GM12878 (cell line): Measurements from ENCODE around the gene ZBTB7B. TPM values are rescaled to one million over a fixed set of nuclear protein-coding genes. Genes with fewer than 3 reads are reported as not detected.

Source experiments
- ATAC-seq: fragments of 200-7000 bp; cut with Tn5 transposase; 3 replicates; pipeline ENCODE4 v1.9.1; 2020; ENCODE audit warnings: mild to moderate bottlenecking, moderate library complexity
- BruUV-seq: library from RNA; stranded (reverse); fragments of 400-500 nt; replicated peaks from 2 replicates; lab custom pipeline; 2021; lab: Mats Ljungman, UMichigan
- CTCF ChIA-PET: fragments of 300-600 bp; sonication (Branson Sonifier 250); formaldehyde crosslinking; extraction: SDS; loops from one replicate; lab custom pipeline; 2021; ENCODE audit warnings: inconsistent platforms; lab: Yijun Ruan, JAX
- POLR2A ChIA-PET: fragments of 350-600 bp; formaldehyde crosslinking; extraction: SDS; loops from one replicate; lab custom pipeline; 2021; ENCODE audit warnings: inconsistent platforms; lab: Charles Lee
- RAD21 ChIA-PET: fragments of 300-600 bp; sonication (Branson Sonifier 250); formaldehyde crosslinking; loops from one replicate; lab custom pipeline; 2023; ENCODE audit warnings: antibody characterized with exemption; ENCODE audit not compliant: unreplicated experiment; lab: Charles Lee
- SMC1A ChIA-PET: fragments of 300-600 bp; sonication (Branson Sonifier 250); formaldehyde crosslinking; loops from one replicate; lab custom pipeline; 2023; ENCODE audit not compliant: unreplicated experiment, uncharacterized antibody; lab: Charles Lee
- DNase-seq: peaks from one replicate; pipeline ENCODE4 v3.0.0-alpha.2; 2011; ENCODE audit warnings: low read depth, low spot score
- FAIRE-seq: peaks from 3 replicates; lab custom pipeline; 2011; peaks lifted over from hg19 to GRCh38; lab: Jason Lieb, UNC
- H2AFZ ChIP-seq: 2 replicates; pipeline ENCODE4 v1.6.0; 2011; ENCODE audit warnings: low read depth, low read length, control low read depth; ENCODE audit not compliant: control insufficient read depth
- H3K27ac ChIP-seq: 2 replicates; pipeline ENCODE4 v1.5.1; 2011; ENCODE audit warnings: control low read depth; ENCODE audit not compliant: control insufficient read depth, insufficient read depth
- H3K27me3 ChIP-seq, 2 experiments: replicated peaks in 1 of 2; 2 replicates each; pipeline versions ENCODE4 v1.6.0 to v1.6.1; 2011; ENCODE audit warnings: low read length in 1 of 2; ENCODE audit not compliant: control insufficient read depth in 2 of 2, insufficient read depth in 2 of 2
- H3K36me3 ChIP-seq, 2 experiments: 2 replicates each; pipeline ENCODE4 v1.5.1; 2011; ENCODE audit warnings: low read length in 1 of 2; ENCODE audit not compliant: control insufficient read depth in 2 of 2, insufficient read depth in 2 of 2
- H3K4me1 ChIP-seq: 2 replicates; pipeline ENCODE4 v1.6.1; 2011; ENCODE audit warnings: mild to moderate bottlenecking, low read length, moderate library complexity, mixed read lengths; ENCODE audit not compliant: control insufficient read depth, insufficient read depth
- H3K4me2 ChIP-seq: 2 replicates; pipeline ENCODE4 v1.6.0; 2011; ENCODE audit warnings: control low read depth; ENCODE audit not compliant: control insufficient read depth, insufficient read depth
- H3K4me3 ChIP-seq: fragments of 200-600 bp; sonication (generic); 2 replicates; pipeline ENCODE4 v1.5.1; 2016
- H3K79me2 ChIP-seq: 2 replicates; pipeline ENCODE4 v1.6.0; 2011; ENCODE audit warnings: low read length; ENCODE audit not compliant: control insufficient read depth, insufficient read depth
- H3K9ac ChIP-seq: 2 replicates; pipeline ENCODE4 v1.8.0; 2011; ENCODE audit warnings: low read length, control low read depth, mixed read lengths; ENCODE audit not compliant: control insufficient read depth, insufficient read depth
- H3K9me3 ChIP-seq: replicated peaks from 3 replicates; pipeline ENCODE4 v1.5.1; 2011; ENCODE audit warnings: mild to moderate bottlenecking, low read length; ENCODE audit not compliant: control insufficient read depth, insufficient read depth
- H4K20me1 ChIP-seq: 2 replicates; pipeline ENCODE4 v1.6.0; 2011; ENCODE audit not compliant: control insufficient read depth, insufficient read depth
- BCLAF1 ChIP-seq: fragments of 450-650 bp; IDR thresholded peaks from 2 replicates; pipeline ENCODE4 v1.6.1; 2017; ENCODE audit warnings: antibody characterized with exemption, mild to moderate bottlenecking, moderate library complexity
- MTA2 ChIP-seq: fragments of 450-650 bp; IDR thresholded peaks from 2 replicates; pipeline ENCODE4 v1.6.1; 2016; ENCODE audit warnings: low read depth, mild to moderate bottlenecking, moderate library complexity
- POLR2A ChIP-seq: IDR thresholded peaks from 2 replicates; pipeline ENCODE4 v1.6.1; 2011; ENCODE audit warnings: low read depth, mild to moderate bottlenecking, low read length
- SMAD5 ChIP-seq: IDR thresholded peaks from 2 replicates; pipeline ENCODE4 v1.6.1; 2016; ENCODE audit warnings: antibody characterized with exemption, low read depth
- ZBTB11 ChIP-seq: fragments of 450-650 bp; formaldehyde crosslinking; IDR thresholded peaks from 2 replicates; pipeline ENCODE4 v1.5.0; 2022; ENCODE audit warnings: mild to moderate bottlenecking, missing genetic modification characterization
- WGBS: methylation state at CpG from one replicate; pipeline ENCODE4 v1.1.6; 2016; ENCODE audit warnings: low lambda C conversion rate; ENCODE audit not compliant: insufficient replicate concordance, insufficient coverage; ENCODE audit errors: missing lambda C conversion rate; 5-methylcytosine and 5-hydroxymethylcytosine counted together
- in situ Hi-C: fragments of 300-500 bp; cut with MboI; formaldehyde crosslinking; loops from 9 replicates; pipeline ENCODE4 v1.14.3; 2018; ENCODE audit warnings: mixed read lengths
- intact Hi-C: fragments of 100-400 bp; cut with micrococcal nuclease; formaldehyde crosslinking; loops from one replicate; pipeline ENCODE4 v1.14.2; 2022; ENCODE audit not compliant: unreplicated experiment
- polyA plus RNA-seq, 11 experiments: library from polyadenylated mRNA; depleted of rRNA in 4 of 11; unstranded in 6 of 11; stranded (reverse) in 5 of 11; fragments of >200 nt; fragmentation: Nextera tagmentation in 4 of 11; fragmentation: Illumina TruSeq in 1 of 11; extraction: Ambion mirVana in 4 of 11; extraction: Trizol in 1 of 11; gene quantifications; 1 replicate in 1 of 11; 2 replicates in 10 of 11; pipeline versions ENCODE4 v1.2.1 to v1.2.3, GENCODE V29; 2011 to 2016; ENCODE audit warnings: inconsistent platforms in 2 of 11, missing spikeins in 2 of 11, low read depth in 1 of 11
- total RNA-seq, 4 experiments: library from RNA; depleted of rRNA in 3 of 4; stranded (reverse); fragments of >200 nt in 3 of 4; fragmentation: Illumina TruSeq in 1 of 4; extraction: Trizol in 1 of 4; gene quantifications; 2 replicates each; pipeline versions ENCODE4 v1.2.1 to v1.2.3, GENCODE V29; 2013 to 2021

ZBTB7B gene
- total and polyA plus RNA-seq, 10 of the 15 experiments (the other 5 are each of a cell fraction or from before 2014, with no cell fraction given): 0.11 to 44.9 (median 11.3) TPM

GRCh38 chr1:155023627-155024026, 21.0 kb downstream of the ZBTB7B start:
- no TSS peak for BruUV-seq
- Histone ChIP-seq H3K4me1 (no peaks in the 10 kb centered on the region), H3K4me2 (no peak overlapping the region), H3K4me3 (no peak overlapping the region), H3K9me3 (no peaks in the 10 kb centered on the region), H3K27me3 (no peaks in the 10 kb centered on the region; a peak in 1 of 4 replicates), H3K79me2 (no peaks in the 10 kb centered on the region), H3K27ac (no peak overlapping the region), H2AFZ (no peak overlapping the region), H3K9ac (no peak overlapping the region), H4K20me1 (no peaks in the 10 kb centered on the region), H3K36me3 (no peaks in the 10 kb centered on the region)
- POLR2A ChIA-PET: no interaction called here
- CTCF ChIA-PET: interaction anchor here (1.2 to 2.8 kb wide), 3 partner anchors 26 to 170 kb away, joined by 3 to 9 read pairs (median 3); partner anchors contain the start of gene ADAM15
- TF ChIP-seq ZBTB11 (CRISPR knock-in tag): no peak
- no peak for TF ChIP-seq SMAD5
- TF ChIP-seq POLR2A: no peak
- 10% methylated on average over 5 of the region's 5 CpGs for WGBS
- FAIRE-seq: no peak
- RAD21 ChIA-PET: interaction anchor here (1.6 kb wide), 1 partner anchor 20 kb away, joined by 5 read pairs; no protein-coding TSS in a partner anchor
- no peak; the same call in 2 of the 3 replicates for ATAC-seq
- intact Hi-C loops: no loop called here
- no peak for DNase-seq
- SMC1A ChIA-PET: no interaction called here
- in situ Hi-C loops: no loop called here

DNA sequence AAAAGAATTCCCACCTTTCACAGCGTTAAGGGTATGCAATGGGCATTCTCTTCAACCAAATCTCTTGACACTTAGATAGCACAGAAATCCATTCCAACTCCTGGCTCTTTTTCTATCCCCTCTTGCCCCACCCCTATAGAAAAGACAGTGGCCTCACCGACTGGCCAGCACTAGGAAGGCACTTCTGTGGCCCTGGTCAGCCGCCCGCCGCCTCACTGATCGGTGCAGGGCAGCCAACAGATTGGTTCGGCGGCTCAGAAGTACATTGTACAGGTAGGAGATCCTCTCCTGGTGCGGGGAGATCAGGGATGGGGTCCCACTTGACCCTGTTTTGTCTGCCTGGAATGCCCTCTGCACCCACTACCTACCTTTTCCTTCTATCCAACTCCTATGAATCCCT, 21.7 kb downstream of the ZBTB7B start:
- Histone ChIP-seq H3K79me2 (no peaks in the 10 kb centered on the region), H3K27me3 (no peaks in the 10 kb centered on the region; a peak in 1 of 4 replicates), H3K4me3 (no peak overlapping the region), H2AFZ (no peak overlapping the region), H4K20me1 (no peaks in the 10 kb centered on the region), H3K36me3 (no peaks in the 10 kb centered on the region), H3K9ac (no peak overlapping the region), H3K27ac (no peak overlapping the region), H3K4me2 (no peak overlapping the region), H3K4me1 (no peaks in the 10 kb centered on the region), H3K9me3 (no peaks in the 10 kb centered on the region)
- TF ChIP-seq BCLAF1: no peak
- TF ChIP-seq MTA2: no peak
- DNase-seq: no peak
- in situ Hi-C loops (no loop called here), intact Hi-C loops (no loop called here)
- WGBS: 60% methylated on average over 9 of the region's 9 CpGs
- FAIRE-seq: no peak
- CTCF ChIA-PET: interaction anchor here (0.8 kb wide), 1 partner anchor 19 kb away, joined by 4 read pairs; no protein-coding TSS in a partner anchor
- no TSS peak for BruUV-seq
- POLR2A ChIA-PET: no interaction called here
- RAD21 ChIA-PET: no interaction called here
- no peak for ATAC-seq
- SMC1A ChIA-PET: no interaction called here
